Measurements from ENCODE around the gene WSB1.

- TF ChIP-seq CTCF (IDR thresholded peaks at IDR 0.05; ENCODE audit: low read depth, low read length, missing input control), result no peak
- TF ChIP-seq ZBTB33 (IDR thresholded peaks at IDR 0.05), result no peak
- TF ChIP-seq GABPA (IDR thresholded peaks at IDR 0.05 in 1 of 2, conservative IDR thresholded peaks at IDR 0.05 in 1 of 2), result no peak
- no peak for TF ChIP-seq REST (IDR thresholded peaks at IDR 0.05)
- TF ChIP-seq MAX (IDR thresholded peaks at IDR 0.05), result no peak
- TF ChIP-seq TAF1 (conservative IDR thresholded peaks at IDR 0.05), result no peak
- TF ChIP-seq NR2F2 (IDR thresholded peaks at IDR 0.05), result no peak
- no peak for TF ChIP-seq JUND (IDR thresholded peaks at IDR 0.05)
Measured at GRCh38 chr17:27247958-27248342, 46.0 kb upstream of the WSB1 start.

Measured in liver (tissue), 3 donors.